Left hindlimb (tissue), 1 donor: ENCODE results near the gene CHERP.

ENCODE experiments used
- DNase-seq: peaks from one replicate; pipeline ENCODE4 v3.0.0-alpha.2; 2018

Gene CHERP

GRCh38 chr19:16470911-16471811 lies 71.1 kb downstream of the CHERP start:
- peak; percentile 32 for DNase-seq

GRCh38 chr19:16470541-16470910 lies 71.7 kb downstream of the CHERP start:
- DNase-seq: no peak
